C4-2B (cell line): ENCODE results near the gene SND1.

ENCODE experiments used
- H3K27ac ChIP-seq: fragments of 450-650 bp; 2 replicates; pipeline ENCODE4 v1.5.1; 2017
- CTCF ChIP-seq: fragments of 450-650 bp; conservative IDR thresholded peaks from 2 replicates; pipeline ENCODE4 v1.5.1; 2017; ENCODE audit warnings: mild to moderate bottlenecking
- ZFX ChIP-seq: fragments of 450-650 bp; IDR thresholded peaks from 2 replicates; pipeline ENCODE4 v1.6.1; 2017

The SND1 gene

GRCh38 chr7:127731431-127732080, 79.6 kb downstream of the SND1 start:
- TF ChIP-seq CTCF, result no peak
- no peak for TF ChIP-seq ZFX

GRCh38 chr7:127732306-127732705, 80.3 kb downstream of the SND1 start:
- no peak for TF ChIP-seq ZFX
- no peak for TF ChIP-seq CTCF

More at GRCh38 chr7:127731431-127732080, 79.6 kb downstream of the SND1 start:
- H3K27ac ChIP-seq, result peak overlapping the region; percentile 74

GRCh38 chr7:127733986-127734385, 82.0 kb downstream of the SND1 start:
- TF ChIP-seq ZFX (no peak), CTCF (no peak)
- H3K27ac ChIP-seq, result no peak overlapping the region

More at GRCh38 chr7:127732306-127732705, 80.3 kb downstream of the SND1 start:
- peak overlapping the region; percentile 74; the same call in 1 of the 2 replicates for H3K27ac ChIP-seq

- TF ChIP-seq CTCF, result no peak
- TF ChIP-seq ZFX, result no peak
- no peak overlapping the region; the same call in 1 of the 2 replicates for H3K27ac ChIP-seq
Observed at GRCh38 chr7:127736511-127736910, 84.5 kb downstream of the SND1 start.

GRCh38 chr7:127738859-127739258, 86.9 kb downstream of the SND1 start:
- H3K27ac ChIP-seq, result no peak overlapping the region; the same call in 1 of the 2 replicates
- TF ChIP-seq CTCF (no peak), ZFX (no peak)

- no peak overlapping the region; the same call in 1 of the 2 replicates for H3K27ac ChIP-seq
Observed at GRCh38 chr7:127741764-127742375, 89.9 kb downstream of the SND1 start.

More at GRCh38 chr7:127741764-127742375, 89.9 kb downstream of the SND1 start:
- no peak for TF ChIP-seq ZFX
- no peak for TF ChIP-seq CTCF
